Measurements from ENCODE around the gene VTI1A. TPM values are rescaled to one million over a fixed set of nuclear protein-coding genes. Genes with fewer than 3 reads are reported as not detected.

Gene VTI1A
- total RNA-seq, 6 experiments from 2014 or later: 23.6 to 27.9 (median 24.9) TPM

DNA sequence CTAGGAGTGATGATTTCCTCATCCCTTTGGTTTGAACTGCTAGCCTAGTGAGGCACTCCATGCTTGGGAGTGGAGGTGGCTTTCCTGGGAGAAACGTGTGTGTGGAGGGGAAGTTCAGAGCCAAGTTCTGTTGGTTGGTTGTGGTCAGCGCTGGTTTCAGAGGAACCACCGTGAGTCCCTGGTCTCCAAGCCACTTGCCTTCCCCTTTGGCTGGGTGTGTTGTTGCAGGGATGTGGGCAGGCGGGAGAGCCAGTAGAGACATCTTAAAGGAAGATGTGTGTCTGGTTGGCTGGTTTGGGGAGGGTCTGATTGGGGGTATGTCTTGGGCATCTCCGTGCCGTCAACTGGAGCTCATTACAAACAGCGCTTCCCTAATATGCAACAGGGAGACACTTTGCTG, 372.2 kb downstream of the VTI1A start:
- H3K9me3 Mint-ChIP-seq: no peaks in the 10 kb centered on the region
- peaks cover 17% of the 10 kb centered on the region; the same call in 1 of the 2 replicates for H3K36me3 Mint-ChIP-seq (ENCODE audit: low read depth)
- no peak for TF ChIP-seq CTCF (IDR thresholded peaks at IDR 0.05)
- peaks cover 3% of the 10 kb centered on the region; the same call in 1 of the 2 replicates for H3K27me3 Mint-ChIP-seq (ENCODE audit: insufficient read depth)
- no peak for DNase-seq
- H3K4me3 Mint-ChIP-seq: no peak overlapping the region
- H3K4me1 Mint-ChIP-seq (ENCODE audit: low read depth): peaks cover 27% of the 10 kb centered on the region
- no peak overlapping the region for H3K27ac Mint-ChIP-seq

DNA sequence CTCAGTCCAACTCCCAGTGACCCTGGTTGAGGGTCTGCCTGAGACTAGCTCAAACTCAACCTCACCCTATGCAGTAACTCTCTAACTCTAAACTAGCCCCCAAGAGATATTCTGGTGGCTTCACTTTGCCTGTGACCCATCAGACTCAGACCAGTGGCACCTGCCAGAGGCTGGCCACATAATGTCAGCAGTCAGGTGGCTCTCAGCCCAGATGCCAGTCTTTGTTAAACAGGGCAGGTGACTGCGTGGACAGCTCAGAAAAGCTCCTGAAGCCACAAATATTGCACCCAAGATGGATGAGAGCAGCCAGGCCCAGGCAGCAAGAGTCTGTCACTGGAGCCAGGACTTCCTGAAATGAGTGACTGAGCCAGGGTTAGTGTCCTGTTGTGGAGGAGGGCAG, 373.3 kb downstream of the VTI1A start:
- Mint-ChIP-seq H3K9me3 (no peaks in the 10 kb centered on the region), H3K27ac (no peak overlapping the region), H3K27me3 (ENCODE audit: insufficient read depth) (peaks cover 3% of the 10 kb centered on the region; the same call in 1 of the 2 replicates), H3K4me3 (no peak overlapping the region), H3K4me1 (ENCODE audit: low read depth) (peaks cover 18% of the 10 kb centered on the region), H3K36me3 (ENCODE audit: low read depth) (peaks cover 12% of the 10 kb centered on the region; the same call in 1 of the 2 replicates)
- TF ChIP-seq CTCF (IDR thresholded peaks at IDR 0.05): no peak
- DNase-seq: no peak

- no peak for DNase-seq
- no peak for TF ChIP-seq CTCF (IDR thresholded peaks at IDR 0.05)
- Mint-ChIP-seq H3K27me3 (ENCODE audit: insufficient read depth) (peaks cover 3% of the 10 kb centered on the region; the same call in 1 of the 2 replicates), H3K4me3 (no peak overlapping the region), H3K36me3 (ENCODE audit: low read depth) (peaks cover 9% of the 10 kb centered on the region; the same call in 1 of the 2 replicates), H3K4me1 (ENCODE audit: low read depth) (peaks cover 11% of the 10 kb centered on the region), H3K27ac (no peak overlapping the region), H3K9me3 (no peaks in the 10 kb centered on the region)
Measured at GRCh38 chr10:112821038-112821437, 374.0 kb downstream of the VTI1A start.

- Mint-ChIP-seq H3K27me3 (ENCODE audit: insufficient read depth) (peaks cover 3% of the 10 kb centered on the region; the same call in 1 of the 2 replicates), H3K4me3 (no peak overlapping the region), H3K9me3 (no peaks in the 10 kb centered on the region), H3K27ac (no peak overlapping the region), H3K36me3 (ENCODE audit: low read depth) (peaks cover 9% of the 10 kb centered on the region; the same call in 1 of the 2 replicates), H3K4me1 (ENCODE audit: low read depth) (peaks cover 5% of the 10 kb centered on the region; the same call in 1 of the 2 replicates)
- DNase-seq: no peak
- TF ChIP-seq CTCF (IDR thresholded peaks at IDR 0.05): no peak
Measured at GRCh38 chr10:112821663-112822062, 374.6 kb downstream of the VTI1A start.

DNA sequence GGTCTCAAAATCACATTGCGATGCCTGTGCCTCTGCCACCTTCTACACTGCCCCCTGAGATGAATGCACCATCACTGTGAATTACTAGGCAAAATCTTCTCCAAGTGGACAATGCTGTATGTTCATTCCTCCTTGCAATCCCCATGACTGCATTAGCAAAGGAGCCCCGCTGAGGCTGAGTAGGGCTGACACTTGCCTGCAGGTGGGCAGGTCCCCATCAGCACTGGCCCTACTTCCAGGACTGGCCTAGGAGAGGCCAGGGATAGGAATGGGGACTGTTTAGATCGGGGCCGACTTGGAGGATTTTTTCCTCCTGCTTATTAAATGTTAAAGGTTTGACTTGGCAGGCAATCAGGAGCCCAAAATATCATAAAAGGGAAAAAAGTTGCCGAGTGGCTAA, 376.0 kb downstream of the VTI1A start:
- peaks cover 7% of the 10 kb centered on the region for H3K4me1 Mint-ChIP-seq (ENCODE audit: low read depth)
- DNase-seq: no peak
- no peak for TF ChIP-seq CTCF (IDR thresholded peaks at IDR 0.05)
- no peaks in the 10 kb centered on the region for H3K9me3 Mint-ChIP-seq
- H3K4me3 Mint-ChIP-seq: no peak overlapping the region
- peaks cover 3% of the 10 kb centered on the region; the same call in 1 of the 2 replicates for H3K27me3 Mint-ChIP-seq (ENCODE audit: insufficient read depth)
- H3K27ac Mint-ChIP-seq: no peak overlapping the region
- peaks cover 9% of the 10 kb centered on the region; the same call in 1 of the 2 replicates for H3K36me3 Mint-ChIP-seq (ENCODE audit: low read depth)
